ENCODE results near the gene CYB5R2.

CYB5R2 gene

GRCh38 chr11:7692426-7692825 is 19.1 kb upstream of the CYB5R2 start:
- CTCF ChIA-PET, result interaction anchor here (0.7 to 3.4 kb wide), 10 partner anchors 8 to 880 kb away, joined by 3 to 22 read pairs (median 4); no protein-coding TSS in a partner anchor

GRCh38 chr11:7691759-7692350 is 18.6 kb upstream of the CYB5R2 start:
- ChIA-PET POLR2A (no interaction called here), CTCF (interaction anchor here (0.7 to 3.4 kb wide), 10 partner anchors 7 to 880 kb away, joined by 3 to 22 read pairs (median 4); no protein-coding TSS in a partner anchor)
- TF ChIP-seq CTCF (IDR thresholded peaks at IDR 0.05; ENCODE audit: control extremely low read depth, extremely low read depth, low read depth, missing control alignments), result no peak
- no peak for DNase-seq (ENCODE audit: extremely low spot score)

More at GRCh38 chr11:7692426-7692825, 19.1 kb upstream of the CYB5R2 start:
- no peak for DNase-seq (ENCODE audit: extremely low spot score)
- POLR2A ChIA-PET, result no interaction called here
- no peak for TF ChIP-seq CTCF (IDR thresholded peaks at IDR 0.05; ENCODE audit: control extremely low read depth, extremely low read depth, low read depth, missing control alignments)

- ChIA-PET CTCF (interaction anchor here (0.7 to 3.4 kb wide), 9 partner anchors 9 to 936 kb away, joined by 3 to 22 read pairs (median 5); no protein-coding TSS in a partner anchor), POLR2A (no interaction called here)
Observed at GRCh38 chr11:7690648-7691047, 17.3 kb upstream of the CYB5R2 start.

GRCh38 chr11:7689239-7689638 is 15.9 kb upstream of the CYB5R2 start:
- TF ChIP-seq CTCF (IDR thresholded peaks at IDR 0.05; ENCODE audit: control extremely low read depth, extremely low read depth, low read depth, missing control alignments), result no peak
- DNase-seq (ENCODE audit: extremely low spot score), result no peak
- POLR2A ChIA-PET, result no interaction called here
- CTCF ChIA-PET, result interaction anchor here (0.7 to 5.2 kb wide), 10 partner anchors 8 to 934 kb away, joined by 3 to 43 read pairs (median 4); partner anchors contain the start of gene CYB5R2

More at GRCh38 chr11:7690648-7691047, 17.3 kb upstream of the CYB5R2 start:
- no peak for TF ChIP-seq CTCF (IDR thresholded peaks at IDR 0.05; ENCODE audit: control extremely low read depth, extremely low read depth, low read depth, missing control alignments)
- DNase-seq (ENCODE audit: extremely low spot score), result no peak

- POLR2A ChIA-PET, result no interaction called here
- DNase-seq (ENCODE audit: extremely low spot score), result peak; percentile 39
- CTCF ChIA-PET, result interaction anchor here (0.8 to 5.2 kb wide), 19 partner anchors 11 to 595 kb away, joined by 3 to 43 read pairs (median 4); partner anchors contain the start of gene CYB5R2
- TF ChIP-seq CTCF (IDR thresholded peaks at IDR 0.05; ENCODE audit: control extremely low read depth, extremely low read depth, low read depth, missing control alignments), result peak; percentile 72
Observed at GRCh38 chr11:7688238-7688826, 15.0 kb upstream of the CYB5R2 start.

- DNase-seq (ENCODE audit: extremely low spot score), result no peak
- ChIA-PET POLR2A (no interaction called here), CTCF (interaction anchor here (0.6 to 5.2 kb wide), 19 partner anchors 10 to 594 kb away, joined by 3 to 43 read pairs (median 4); no protein-coding TSS in a partner anchor)
- no peak for TF ChIP-seq CTCF (IDR thresholded peaks at IDR 0.05; ENCODE audit: control extremely low read depth, extremely low read depth, low read depth, missing control alignments)
Observed at GRCh38 chr11:7687386-7687785, 14.1 kb upstream of the CYB5R2 start.
